HEK293 (cell line): ENCODE results near the gene SELENOF.

Experiments used
- CTCF ChIA-PET: fragments of 350-600 bp; formaldehyde crosslinking; extraction: SDS; loops from one replicate; lab custom pipeline; 2021; ENCODE audit warnings: antibody characterized with exemption; lab: Yijun Ruan, JAX
- POLR2A ChIA-PET: fragments of 300-600 bp; formaldehyde crosslinking; extraction: SDS; loops from one replicate; lab custom pipeline; 2020; ENCODE audit warnings: antibody characterized with exemption, inconsistent platforms; lab: Yijun Ruan, JAX
- H3K27ac ChIP-seq: fragments of 200-500 bp; sonication (Bioruptor generic); 2 replicates; pipeline ENCODE4 v1.5.1; 2014; ENCODE audit warnings: low read depth, low read length, control low read depth, inconsistent platforms; ENCODE audit errors: extremely low read depth
- H3K36me3 ChIP-seq, 2 experiments: fragments of 200-500 bp in 1 of 2; sonication (Bioruptor generic) in 1 of 2; 1 replicate in 1 of 2; 2 replicates in 1 of 2; pipeline ENCODE4 v1.5.1; 2014 to 2017; ENCODE audit warnings: inconsistent platforms in 2 of 2, low read length in 2 of 2; ENCODE audit not compliant: control insufficient read depth in 2 of 2, insufficient read depth in 1 of 2
- H3K4me1 ChIP-seq: fragments of 200-500 bp; sonication (Bioruptor generic); 2 replicates; pipeline ENCODE4 v1.5.1; 2014; ENCODE audit warnings: mild to moderate bottlenecking, low read length, inconsistent platforms; ENCODE audit not compliant: control insufficient read depth, insufficient read depth
- H3K4me3 ChIP-seq: 2 replicates; pipeline ENCODE4 v1.5.1; 2011; ENCODE audit warnings: low read depth, mild to moderate bottlenecking, control low read depth, low read length, moderate library complexity
- H3K9me3 ChIP-seq: fragments of 200-500 bp; sonication (Bioruptor generic); 2 replicates; pipeline ENCODE4 v1.5.1; 2014; ENCODE audit warnings: low read depth, low read length, inconsistent platforms; ENCODE audit not compliant: control insufficient read depth, insufficient read depth
- BCL11B ChIP-seq: fragments of 450-650 bp; formaldehyde crosslinking; IDR thresholded peaks from 2 replicates; pipeline ENCODE4 v1.5.1; 2016; ENCODE audit warnings: low read depth, missing biosample characterization, missing genetic modification characterization
- GFI1B ChIP-seq: fragments of 450-650 bp; formaldehyde crosslinking; IDR thresholded peaks from 2 replicates; pipeline ENCODE4 v1.5.1; 2016; ENCODE audit warnings: missing biosample characterization, missing genetic modification characterization
- GLI4 ChIP-seq: fragments of 450-650 bp; formaldehyde crosslinking; IDR thresholded peaks from 2 replicates; pipeline ENCODE4 v1.5.1; 2016; ENCODE audit warnings: missing biosample characterization, missing genetic modification characterization
- IKZF3 ChIP-seq: fragments of 450-650 bp; IDR thresholded peaks from 2 replicates; pipeline ENCODE4 v1.5.0; 2018; ENCODE audit warnings: missing biosample characterization, mild to moderate bottlenecking, missing genetic modification characterization, moderate library complexity
- OSR2 ChIP-seq: fragments of 450-650 bp; formaldehyde crosslinking; IDR thresholded peaks from 2 replicates; pipeline ENCODE4 v1.5.1; 2016; ENCODE audit warnings: missing biosample characterization, missing genetic modification characterization
- OVOL3 ChIP-seq: fragments of 450-650 bp; formaldehyde crosslinking; IDR thresholded peaks from 2 replicates; pipeline ENCODE4 v1.5.1; 2016; ENCODE audit warnings: missing biosample characterization, missing genetic modification characterization
- PRDM6 ChIP-seq: fragments of 450-650 bp; formaldehyde crosslinking; IDR thresholded peaks from 2 replicates; pipeline ENCODE4 v1.5.1; 2017; ENCODE audit warnings: missing biosample characterization, missing genetic modification characterization
- RBAK ChIP-seq: fragments of 450-650 bp; formaldehyde crosslinking; IDR thresholded peaks from 2 replicates; pipeline ENCODE4 v1.5.1; 2016; ENCODE audit warnings: missing biosample characterization, missing genetic modification characterization
- REPIN1 ChIP-seq: fragments of 450-650 bp; formaldehyde crosslinking; IDR thresholded peaks from 2 replicates; pipeline ENCODE4 v1.5.1; 2017; ENCODE audit warnings: missing biosample characterization, missing genetic modification characterization, low read depth
- SP3 ChIP-seq: fragments of 450-650 bp; formaldehyde crosslinking; IDR thresholded peaks from 2 replicates; pipeline ENCODE4 v1.5.1; 2016; ENCODE audit warnings: missing biosample characterization, missing genetic modification characterization
- ZBTB21 ChIP-seq: fragments of 450-650 bp; formaldehyde crosslinking; IDR thresholded peaks from 2 replicates; pipeline ENCODE4 v1.5.1; 2017; ENCODE audit warnings: missing biosample characterization, missing genetic modification characterization
- ZBTB7A ChIP-seq: fragments of 450-650 bp; formaldehyde crosslinking; IDR thresholded peaks from 2 replicates; pipeline ENCODE4 v1.5.1; 2016; ENCODE audit warnings: low read depth, missing biosample characterization, missing genetic modification characterization
- ZNF112 ChIP-seq: fragments of 450-650 bp; formaldehyde crosslinking; IDR thresholded peaks from 2 replicates; pipeline ENCODE4 v1.5.0; 2017; ENCODE audit warnings: missing biosample characterization, missing genetic modification characterization
- ZNF132 ChIP-seq: fragments of 450-650 bp; formaldehyde crosslinking; IDR thresholded peaks from 2 replicates; pipeline ENCODE4 v1.5.1; 2017; ENCODE audit warnings: missing biosample characterization, missing genetic modification characterization, borderline replicate concordance
- ZNF174 ChIP-seq: fragments of 450-650 bp; formaldehyde crosslinking; IDR thresholded peaks from 2 replicates; pipeline ENCODE4 v1.5.0; 2017; ENCODE audit warnings: missing biosample characterization, mild to moderate bottlenecking, missing genetic modification characterization
- ZNF184 ChIP-seq: fragments of 450-650 bp; IDR thresholded peaks from 2 replicates; pipeline ENCODE4 v1.5.1; 2018; ENCODE audit warnings: missing biosample characterization, mild to moderate bottlenecking, missing genetic modification characterization
- ZNF19 ChIP-seq: fragments of 450-650 bp; formaldehyde crosslinking; IDR thresholded peaks from 2 replicates; pipeline ENCODE4; 2016; ENCODE audit warnings: missing biosample characterization, missing genetic modification characterization, low read depth
- ZNF211 ChIP-seq: fragments of 450-650 bp; formaldehyde crosslinking; IDR thresholded peaks from 2 replicates; pipeline ENCODE4 v1.5.1; 2016; ENCODE audit warnings: low read depth, missing biosample characterization, missing genetic modification characterization
- ZNF24 ChIP-seq: fragments of 450-650 bp; formaldehyde crosslinking; IDR thresholded peaks from 2 replicates; pipeline ENCODE4 v1.5.1; 2016; ENCODE audit warnings: missing biosample characterization, missing genetic modification characterization
- ZNF274 ChIP-seq, 2 experiments: fragments of 200-500 bp in 1 of 2; fragments of 450-650 bp in 1 of 2; sonication (Bioruptor generic) in 1 of 2; formaldehyde crosslinking in 1 of 2; IDR thresholded peaks; 2 replicates each; pipeline versions ENCODE4 v1.5.1 to v1.6.1; 2014 to 2016; ENCODE audit warnings: borderline replicate concordance in 1 of 2, inconsistent platforms in 1 of 2, low read length in 1 of 2, missing biosample characterization in 1 of 2, missing genetic modification characterization in 1 of 2
- ZNF280D ChIP-seq: fragments of 450-650 bp; formaldehyde crosslinking; IDR thresholded peaks from 2 replicates; pipeline ENCODE4 v1.5.1; 2016; ENCODE audit warnings: missing biosample characterization, missing genetic modification characterization
- ZNF366 ChIP-seq: fragments of 450-650 bp; formaldehyde crosslinking; conservative IDR thresholded peaks from 2 replicates; pipeline ENCODE4 v1.5.1; 2016; ENCODE audit warnings: missing biosample characterization, missing genetic modification characterization
- ZNF391 ChIP-seq: fragments of 450-650 bp; formaldehyde crosslinking; IDR thresholded peaks from 2 replicates; pipeline ENCODE4 v1.5.1; 2016; ENCODE audit warnings: low read depth, missing biosample characterization, missing genetic modification characterization, borderline replicate concordance
- ZNF433 ChIP-seq: fragments of 450-650 bp; formaldehyde crosslinking; IDR thresholded peaks from 2 replicates; pipeline ENCODE4 v1.5.1; 2016; ENCODE audit warnings: missing biosample characterization, missing genetic modification characterization, low read depth
- ZNF449 ChIP-seq: fragments of 450-650 bp; formaldehyde crosslinking; IDR thresholded peaks from 2 replicates; pipeline ENCODE4 v1.5.1; 2017; ENCODE audit warnings: missing biosample characterization, mild to moderate bottlenecking, missing genetic modification characterization, moderate library complexity
- ZNF555 ChIP-seq: fragments of 450-650 bp; formaldehyde crosslinking; conservative IDR thresholded peaks from 2 replicates; pipeline ENCODE4 v1.5.1; 2017; ENCODE audit warnings: missing biosample characterization, mild to moderate bottlenecking, missing genetic modification characterization, inconsistent platforms
- ZNF596 ChIP-seq: fragments of 450-650 bp; IDR thresholded peaks from 2 replicates; pipeline ENCODE4 v1.5.0; 2018; ENCODE audit warnings: missing biosample characterization, mild to moderate bottlenecking, missing genetic modification characterization, moderate library complexity
- ZNF747 ChIP-seq: fragments of 450-650 bp; formaldehyde crosslinking; IDR thresholded peaks from 2 replicates; pipeline ENCODE4 v1.5.1; 2016; ENCODE audit warnings: missing biosample characterization, missing genetic modification characterization
- ZNF776 ChIP-seq: fragments of 450-650 bp; formaldehyde crosslinking; IDR thresholded peaks from 2 replicates; pipeline ENCODE4 v1.5.0; 2017; ENCODE audit warnings: missing biosample characterization, missing genetic modification characterization, borderline replicate concordance

The SELENOF gene

GRCh38 chr1:86938855-86939254, 24.9 kb upstream of the SELENOF start:
- CTCF ChIA-PET: interaction anchor here (0.6 kb wide), 1 partner anchor 1049 kb away, joined by 4 read pairs; no protein-coding TSS in a partner anchor
- Histone ChIP-seq H3K27ac (no peak overlapping the region), H3K4me1 (peaks cover 14% of the 10 kb centered on the region; the same call in 1 of the 2 replicates), H3K4me3 (no peak overlapping the region), H3K36me3 (no peaks in the 10 kb centered on the region), H3K9me3 (no peaks in the 10 kb centered on the region)
- TF ChIP-seq GLI4 (tag by site-specific recombination): no peak
- TF ChIP-seq ZNF449: no peak
- TF ChIP-seq ZNF112 (tag by site-specific recombination): no peak
- TF ChIP-seq ZNF433: no peak
- TF ChIP-seq ZNF24 (tag by site-specific recombination): no peak
- TF ChIP-seq ZNF19 (tag by site-specific recombination): no peak
- TF ChIP-seq ZNF132: no peak
- TF ChIP-seq ZBTB21: no peak
- TF ChIP-seq ZNF280D: no peak
- TF ChIP-seq ZBTB7A (tag by site-specific recombination): no peak
- no peak for TF ChIP-seq REPIN1 (tag by site-specific recombination)
- no peak for TF ChIP-seq ZNF747
- TF ChIP-seq GFI1B (tag by site-specific recombination): no peak
- no peak for TF ChIP-seq ZNF274 (IDR thresholded peaks at IDR 0.05; ENCODE audit: low read length)
- no peak for TF ChIP-seq ZNF274 (tag by site-specific recombination; IDR thresholded peaks at IDR 0.05; ENCODE audit: borderline replicate concordance)
- TF ChIP-seq OVOL3 (tag by site-specific recombination): no peak
- TF ChIP-seq OSR2 (tag by site-specific recombination): no peak
- no peak for TF ChIP-seq ZNF555 (tag by site-specific recombination)
- TF ChIP-seq ZNF391 (tag by site-specific recombination): no peak
- no peak for TF ChIP-seq ZNF174 (tag by site-specific recombination)
- no peak for TF ChIP-seq BCL11B (tag by site-specific recombination)
- POLR2A ChIA-PET: no interaction called here

- CTCF ChIA-PET: interaction anchor here (0.6 kb wide), 1 partner anchor 1050 kb away, joined by 4 read pairs; no protein-coding TSS in a partner anchor
- H3K4me3 ChIP-seq: no peak overlapping the region
- no peaks in the 10 kb centered on the region for H3K36me3 ChIP-seq
- H3K9me3 ChIP-seq: no peaks in the 10 kb centered on the region
- TF ChIP-seq IKZF3 (tag by site-specific recombination): 0 out of 2 replicates have a peak, but pooled peaks have one; percentile 14
- TF ChIP-seq ZBTB7A (tag by site-specific recombination): no peak
- TF ChIP-seq ZNF366: 0 out of 2 replicates have a peak, but pooled peaks have one; percentile 17
- TF ChIP-seq ZNF211 (tag by site-specific recombination): no peak
- TF ChIP-seq ZNF776: no peak
- TF ChIP-seq SP3 (tag by site-specific recombination): no peak
- peak; percentile 37 for TF ChIP-seq PRDM6 (tag by site-specific recombination)
- TF ChIP-seq RBAK (tag by site-specific recombination): no peak
- TF ChIP-seq ZNF747: no peak
- TF ChIP-seq ZNF596 (tag by site-specific recombination): no peak
- 0 out of 2 replicates have a peak, but pooled peaks have one; percentile 40 for TF ChIP-seq ZNF184
- POLR2A ChIA-PET: no interaction called here
- peaks cover 15% of the 10 kb centered on the region; the same call in 1 of the 2 replicates for H3K4me1 ChIP-seq
- no peak overlapping the region for H3K27ac ChIP-seq
Observed at GRCh38 chr1:86938450-86938849, 24.5 kb upstream of the SELENOF start.
